Measurements from ENCODE around the gene WHRN. TPM values are rescaled to one million over a fixed set of nuclear protein-coding genes. Genes with fewer than 3 reads are reported as not detected.

Gene WHRN
- total and polyA plus RNA-seq, 2 of the 8 experiments (the other 6 are each of a cell fraction or from before 2014, with no cell fraction given): 4.4 to 7.7 TPM

DNA sequence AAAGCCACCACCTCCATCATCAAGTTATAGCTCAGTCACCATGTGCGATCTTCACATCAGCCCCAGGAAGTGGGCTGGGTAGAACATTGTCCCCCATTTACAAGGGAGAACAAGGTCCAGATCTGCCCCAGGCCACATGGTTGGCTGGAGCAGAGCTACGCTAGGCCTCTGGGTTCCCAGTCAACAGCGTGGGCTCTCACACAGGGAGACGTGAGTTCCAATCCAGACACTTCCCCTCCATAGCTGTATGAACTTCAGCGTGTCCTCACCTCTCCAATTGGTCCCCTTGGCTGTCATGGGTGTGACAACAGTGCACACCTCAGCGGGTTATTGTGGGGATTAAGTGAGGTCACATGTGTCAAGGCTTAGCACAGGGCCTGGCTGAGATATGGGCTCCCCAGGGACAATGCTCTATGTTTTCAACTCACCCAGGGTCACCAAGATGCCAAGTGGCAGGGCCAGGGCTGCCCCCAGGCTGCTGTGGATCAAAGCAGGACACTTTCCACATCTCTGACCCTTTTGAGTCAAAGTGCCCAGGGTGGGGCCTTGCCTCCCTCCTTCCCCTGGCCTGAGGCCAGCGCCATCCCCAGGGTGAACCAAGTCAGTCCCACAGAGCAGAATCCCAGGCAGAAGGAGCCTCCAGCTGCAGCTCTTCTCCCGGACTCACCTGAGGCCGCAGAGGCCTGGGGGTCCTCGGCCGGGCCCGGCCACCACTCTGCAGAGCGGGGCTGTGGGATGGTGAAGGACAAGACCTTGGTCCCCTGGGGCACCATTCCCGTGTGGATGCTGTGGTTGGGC, 137.3 kb downstream of the WHRN start (continued):
- TF ChIP-seq CHD7 (IDR thresholded peaks at IDR 0.05; ENCODE audit: insufficient replicate concordance, low read length) (no peak), RBBP5 (IDR thresholded peaks at IDR 0.05; ENCODE audit: borderline replicate concordance, low read depth, low read length) (no peak), TBP (IDR thresholded peaks at IDR 0.05; ENCODE audit: low read depth, low read length) (no peak)

Measured in H1 (cell line).